IPS DF 6.9 (cell line): ENCODE results near the gene PRR29.

ENCODE experiments used
- DNase-seq: peaks from one replicate; pipeline ENCODE4 v3.0.0-alpha.2; 2013; ENCODE audit warnings: low read depth, low spot score
- H3K27ac ChIP-seq: one replicate; pipeline ENCODE4 v1.5.1; 2013; ENCODE audit warnings: low read length, control low read depth
- H3K27me3 ChIP-seq: 2 replicates; pipeline ENCODE4 v1.6.1; 2013; ENCODE audit warnings: mild to moderate bottlenecking, low read length; ENCODE audit not compliant: control insufficient read depth, insufficient read depth
- H3K36me3 ChIP-seq: 2 replicates; pipeline ENCODE4 v1.6.1; 2013; ENCODE audit warnings: low read length; ENCODE audit not compliant: control insufficient read depth, insufficient read depth
- H3K4me1 ChIP-seq: 2 replicates; pipeline ENCODE4 v1.6.1; 2013; ENCODE audit warnings: low read length; ENCODE audit not compliant: control insufficient read depth, insufficient read depth
- H3K4me3 ChIP-seq: 2 replicates; pipeline ENCODE4 v1.5.1; 2013; ENCODE audit warnings: mild to moderate bottlenecking, low read length
- H3K9me3 ChIP-seq: 2 replicates; pipeline ENCODE4 v1.6.1; 2013; ENCODE audit warnings: low read length, inconsistent platforms; ENCODE audit not compliant: control insufficient read depth, insufficient read depth
- WGBS: extraction: QIAGEN DNeasy Blood & Tissue Kit; methylation state at CpG from one replicate; pipeline ENCODE4 v1.1.7; 2013; ENCODE audit warnings: mixed read lengths, missing lambda C conversion rate; ENCODE audit not compliant: insufficient read length, insufficient coverage; 5-methylcytosine and 5-hydroxymethylcytosine counted together

PRR29 gene

GRCh38 chr17:63997341-63998048, 656 bp upstream of the PRR29 start:
- Histone ChIP-seq H3K4me1 (peaks cover 2% of the 10 kb centered on the region), H3K9me3 (no peaks in the 10 kb centered on the region), H3K36me3 (no peaks in the 10 kb centered on the region), H3K4me3 (peak overlapping the region; percentile 89; the same call in 1 of the 2 replicates), H3K27me3 (no peaks in the 10 kb centered on the region), H3K27ac (no peak overlapping the region)
- WGBS, result no CpG with 5 or more reads among the region's 19 CpGs
- no peak for DNase-seq

- Histone ChIP-seq H3K36me3 (no peaks in the 10 kb centered on the region), H3K9me3 (no peaks in the 10 kb centered on the region), H3K4me3 (peak overlapping the region; percentile 89; the same call in 1 of the 2 replicates), H3K27me3 (no peaks in the 10 kb centered on the region), H3K27ac (no peak overlapping the region), H3K4me1 (peaks cover 2% of the 10 kb centered on the region)
- WGBS, result no CpG with 5 or more reads among the region's 33 CpGs
- DNase-seq, result no peak
These were observed 849 bp downstream of the PRR29 start for GRCh38 chr17:63998721-63999679.

- H3K36me3 ChIP-seq, result no peaks in the 10 kb centered on the region
- H3K4me1 ChIP-seq, result peaks cover 2% of the 10 kb centered on the region
- H3K27me3 ChIP-seq, result no peaks in the 10 kb centered on the region
- DNase-seq, result no peak
- no peak overlapping the region for H3K27ac ChIP-seq
- H3K4me3 ChIP-seq, result no peak overlapping the region
- WGBS, result no CpG with 5 or more reads among the region's 25 CpGs
- H3K9me3 ChIP-seq, result no peaks in the 10 kb centered on the region
These were observed 1.8 kb downstream of the PRR29 start for GRCh38 chr17:63999680-64000531.

- Histone ChIP-seq H3K27me3 (no peaks in the 10 kb centered on the region), H3K27ac (no peak overlapping the region), H3K4me3 (no peak overlapping the region), H3K9me3 (no peaks in the 10 kb centered on the region), H3K36me3 (no peaks in the 10 kb centered on the region), H3K4me1 (peaks cover 2% of the 10 kb centered on the region)
- DNase-seq, result no peak
- no CpG with 5 or more reads among the region's 7 CpGs for WGBS
These were observed 3.0 kb downstream of the PRR29 start for GRCh38 chr17:64001091-64001579.

DNA sequence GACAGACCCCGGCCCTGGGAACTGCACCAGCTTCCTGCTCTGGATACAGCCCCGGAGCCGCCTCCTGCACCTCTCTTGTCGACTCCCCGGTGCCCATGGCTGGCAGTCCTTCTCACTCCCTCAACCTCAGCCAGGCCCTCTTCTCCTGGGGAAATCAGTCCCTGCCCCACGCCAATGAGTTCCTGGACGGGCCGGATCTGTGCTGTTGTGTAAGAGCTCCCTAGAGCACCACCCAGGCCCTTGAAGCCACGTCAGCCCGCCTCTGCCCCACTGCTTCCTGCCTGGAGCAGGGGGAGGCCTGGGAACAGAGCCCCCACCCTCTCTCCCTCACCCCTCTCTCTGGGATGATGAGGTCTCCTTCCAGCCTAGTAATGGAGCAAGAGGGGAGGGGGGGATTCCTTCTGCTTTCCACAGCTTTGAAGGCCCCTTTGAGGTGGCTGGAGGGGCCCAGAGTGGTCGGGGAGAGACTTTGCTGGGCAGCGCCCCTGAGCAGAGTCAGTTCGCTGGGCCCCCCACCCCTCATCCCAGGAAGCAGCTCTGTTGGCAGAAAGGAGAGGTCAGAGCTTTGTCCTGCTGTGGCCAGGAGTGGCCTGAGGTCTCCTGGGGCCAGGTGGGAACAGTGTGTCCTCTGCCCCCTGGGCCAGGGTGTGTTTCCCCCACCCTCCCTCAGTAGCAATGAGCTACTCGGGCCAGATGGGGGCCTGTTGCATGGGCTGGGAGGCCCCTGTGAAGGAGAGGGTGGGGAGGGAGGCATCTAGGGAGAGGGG, 3.8 kb downstream of the PRR29 start:
- no peaks in the 10 kb centered on the region for H3K9me3 ChIP-seq
- H3K27me3 ChIP-seq, result no peaks in the 10 kb centered on the region
- H3K27ac ChIP-seq, result no peak overlapping the region
- peaks cover 2% of the 10 kb centered on the region for H3K4me1 ChIP-seq
- DNase-seq, result no peak
- H3K36me3 ChIP-seq, result no peaks in the 10 kb centered on the region
- WGBS, result no CpG with 5 or more reads among the region's 14 CpGs
- no peak overlapping the region for H3K4me3 ChIP-seq

DNA sequence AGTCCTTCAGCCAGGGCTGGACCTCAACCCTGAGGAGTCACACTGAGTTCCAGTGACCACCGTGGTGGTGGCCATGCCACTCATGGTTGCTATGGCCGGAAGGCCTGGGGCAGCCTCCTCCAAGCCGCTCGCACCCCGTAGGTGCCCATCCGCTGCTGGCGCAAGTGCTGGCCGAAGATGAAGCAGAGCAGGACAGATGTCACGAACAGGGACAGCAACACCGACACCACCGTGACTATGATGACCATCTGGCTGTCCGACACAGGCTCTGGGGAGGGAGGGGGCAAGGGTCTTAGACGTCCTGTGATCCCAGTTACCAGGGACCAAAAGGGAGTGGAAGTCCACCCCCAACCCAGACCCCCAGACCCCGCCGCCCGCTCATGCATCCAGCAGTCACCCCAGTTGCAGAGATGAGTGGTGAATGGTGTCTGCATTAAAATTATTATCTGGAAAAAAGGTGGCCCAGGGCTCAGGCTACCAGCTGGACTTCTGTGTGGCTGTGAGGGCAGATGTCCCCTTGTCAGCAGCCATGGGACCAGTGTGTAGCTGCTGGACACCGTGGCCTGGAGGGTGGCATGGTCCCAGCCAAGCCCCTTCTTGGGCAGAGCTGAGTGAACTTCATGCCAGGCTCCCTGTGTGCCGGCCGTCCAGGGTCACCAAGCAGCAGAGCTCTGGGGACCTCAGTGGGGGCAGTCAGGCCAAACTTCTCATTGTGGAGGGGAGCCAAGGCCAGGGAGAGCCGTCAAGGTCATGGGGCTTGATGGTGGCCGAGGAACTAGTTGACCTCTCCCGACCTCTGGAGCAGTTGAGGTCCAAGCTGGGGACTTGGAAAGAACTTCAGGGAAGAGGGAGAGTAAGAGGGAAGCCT, 4.7 kb downstream of the PRR29 start:
- H3K27ac ChIP-seq, result no peak overlapping the region
- no peaks in the 10 kb centered on the region; the same call in 1 of the 2 replicates for H3K4me1 ChIP-seq
- H3K4me3 ChIP-seq, result no peak overlapping the region
- DNase-seq, result no peak
- WGBS, result no CpG with 5 or more reads among the region's 22 CpGs
- no peaks in the 10 kb centered on the region for H3K36me3 ChIP-seq
- H3K9me3 ChIP-seq, result no peaks in the 10 kb centered on the region
- no peaks in the 10 kb centered on the region for H3K27me3 ChIP-seq

DNA sequence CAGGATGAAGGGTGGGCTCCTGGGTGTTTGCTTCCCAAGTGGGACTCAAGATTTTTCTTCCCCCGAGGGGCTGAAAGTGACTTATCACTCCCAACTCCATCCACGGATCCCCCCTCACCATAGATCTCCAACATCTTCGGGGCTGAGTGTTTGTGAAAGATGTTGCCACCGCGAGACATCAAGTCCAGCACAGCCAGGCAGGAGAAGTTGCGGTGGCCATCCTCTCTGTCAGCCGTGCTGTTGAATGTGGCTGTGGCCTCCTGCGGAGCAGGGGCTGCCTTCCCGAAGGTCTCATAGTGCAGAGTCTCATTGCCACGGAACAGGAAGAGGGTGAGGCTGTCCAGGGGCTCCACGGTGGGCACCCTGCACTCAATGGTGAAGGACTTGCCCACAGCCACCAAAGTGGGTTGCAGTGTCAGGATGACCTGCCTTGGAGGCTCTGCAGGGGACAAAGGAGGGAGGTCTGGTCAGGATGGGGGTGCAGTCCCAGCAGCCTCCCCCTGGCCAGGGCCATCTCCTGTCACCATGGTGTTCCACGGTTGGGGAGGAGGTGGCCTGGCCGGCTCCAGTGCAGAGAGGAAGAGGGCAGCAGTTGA, 5.5 kb downstream of the PRR29 start:
- DNase-seq, result no peak
- no peak overlapping the region for H3K27ac ChIP-seq
- no peaks in the 10 kb centered on the region; the same call in 1 of the 2 replicates for H3K4me1 ChIP-seq

GRCh38 chr17:64004218-64004770, 6.1 kb downstream of the PRR29 start:
- no peak for DNase-seq
- H3K27me3 ChIP-seq, result no peaks in the 10 kb centered on the region
- H3K4me1 ChIP-seq, result no peaks in the 10 kb centered on the region; the same call in 1 of the 2 replicates
- H3K4me3 ChIP-seq, result no peak overlapping the region
- H3K27ac ChIP-seq, result no peak overlapping the region
- no CpG with 5 or more reads among the region's 7 CpGs for WGBS
- H3K9me3 ChIP-seq, result no peaks in the 10 kb centered on the region
- H3K36me3 ChIP-seq, result no peaks in the 10 kb centered on the region

More for the DNA sequence above, 5.5 kb downstream of the PRR29 start:
- no peak overlapping the region for H3K4me3 ChIP-seq
- no peaks in the 10 kb centered on the region for H3K36me3 ChIP-seq
- no CpG with 5 or more reads among the region's 13 CpGs for WGBS
- H3K9me3 ChIP-seq, result no peaks in the 10 kb centered on the region
- no peaks in the 10 kb centered on the region for H3K27me3 ChIP-seq
